ENCODE data around the gene DNAH3. TPM values are rescaled to one million over a fixed set of nuclear protein-coding genes. Genes with fewer than 3 reads are reported as not detected.

The DNAH3 gene
- total and polyA plus RNA-seq, 2 of the 8 experiments (the other 6 are each of a cell fraction or from before 2014, with no cell fraction given), result 0.57 to 0.71 TPM

- no peak for DNase-seq (ENCODE audit: low read depth in 1 of 2, low spot score in 2 of 2)
- H2AK5ac ChIP-seq (ENCODE audit: low read depth, low read length), result no peak overlapping the region
- no peak overlapping the region for H2BK12ac ChIP-seq (ENCODE audit: low read depth, low read length)
- H3K9me3 ChIP-seq (ENCODE audit: insufficient read depth in 2 of 2, low read depth in 1 of 2, low read length in 1 of 2), result no peaks in the 10 kb centered on the region
- H3K4ac ChIP-seq (replicated peaks; ENCODE audit: insufficient read length, low read depth, low read length), result no peak overlapping the region
- H4K8ac ChIP-seq (ENCODE audit: extremely low read depth, insufficient read depth, low read length), result no peak overlapping the region
- no peak overlapping the region for H2AFZ ChIP-seq (ENCODE audit: low read length)
- H3K27ac ChIP-seq (ENCODE audit: low read depth, low read length), result no peak overlapping the region
- no peak overlapping the region; a peak in 1 of 7 replicates for H3K9ac ChIP-seq (replicated peaks in 1 of 4; ENCODE audit: extremely low read depth in 1 of 4, low read depth in 3 of 4, low read length in 3 of 4)
- H3K23ac ChIP-seq (ENCODE audit: insufficient read length), result no peak overlapping the region
- H3K4me2 ChIP-seq (ENCODE audit: insufficient read depth in 1 of 2, low read depth in 2 of 2, low read length in 2 of 2), result no peak overlapping the region
- H3K4me3 ChIP-seq (ENCODE audit: extremely low read depth in 1 of 4, insufficient read depth in 2 of 4, low read depth in 3 of 4, low read length in 4 of 4), result no peak overlapping the region
- H2BK5ac ChIP-seq (ENCODE audit: low read depth, low read length), result no peak overlapping the region
- no peaks in the 10 kb centered on the region for H3K36me3 ChIP-seq (ENCODE audit: control insufficient read depth in 2 of 4, insufficient read depth in 4 of 4, low read length in 3 of 4)
- ChIA-PET CTCF (ENCODE audit: partially characterized antibody) (interaction anchor here (0.8 to 1.1 kb wide), 3 partner anchors 14 to 45 kb away, joined by 3 to 4 read pairs (median 3); no protein-coding TSS in a partner anchor), POLR2A (ENCODE audit: partially characterized antibody) (no interaction called here)
- no peaks in the 10 kb centered on the region for H3K79me1 ChIP-seq (ENCODE audit: low read depth, low read length)
- H3K4me1 ChIP-seq (replicated peaks in 1 of 4; ENCODE audit: control insufficient read depth in 3 of 4, insufficient read depth in 4 of 4, low read length in 3 of 4), result no peaks in the 10 kb centered on the region
- no peak overlapping the region for H3K56ac ChIP-seq (replicated peaks; ENCODE audit: insufficient read length, low read depth, low read length)
- no peak overlapping the region for H3K14ac ChIP-seq (ENCODE audit: insufficient read length)
- 84% methylated on average over 6 of the region's 6 CpGs; no CpG with 5 or more reads in 1 of the 2 experiments for WGBS, 2 experiments (ENCODE audit: extremely low coverage in 1 of 2, insufficient coverage in 1 of 2, insufficient read length in 1 of 2, insufficient replicate concordance in 2 of 2, low coverage in 1 of 2, low lambda C conversion rate in 2 of 2, missing lambda C conversion rate in 1 of 2)
- no peak overlapping the region for H2BK120ac ChIP-seq (replicated peaks; ENCODE audit: low read depth, low read length)
- H4K91ac ChIP-seq (replicated peaks; ENCODE audit: insufficient read length, low read length), result no peak overlapping the region
- no peak overlapping the region for H2BK20ac ChIP-seq (ENCODE audit: low read length)
- H2BK15ac ChIP-seq (ENCODE audit: low read length), result no peak overlapping the region
- no peaks in the 10 kb centered on the region for H4K20me1 ChIP-seq (replicated peaks in 1 of 2; ENCODE audit: control insufficient read depth in 1 of 2, insufficient read depth in 2 of 2, low read length in 2 of 2)
- no peak overlapping the region for H4K5ac ChIP-seq (ENCODE audit: insufficient read length, low read depth, low read length)
- no peaks in the 10 kb centered on the region for H3K79me2 ChIP-seq (ENCODE audit: control insufficient read depth in 1 of 2, insufficient read depth in 2 of 2, low read length in 2 of 2)
- H3K18ac ChIP-seq (ENCODE audit: extremely low read depth, low read length), result no peak overlapping the region
- H3K27me3 ChIP-seq (replicated peaks in 1 of 4; ENCODE audit: control insufficient read depth in 3 of 4, extremely low read depth in 1 of 4, insufficient read depth in 3 of 4, low read length in 3 of 4), result no peaks in the 10 kb centered on the region
- H3K23me2 ChIP-seq (ENCODE audit: low read depth, low read length), result no peaks in the 10 kb centered on the region
- FAIRE-seq, result no peak
- TF ChIP-seq MAX (IDR thresholded peaks at IDR 0.05) (no peak), SAP30 (IDR thresholded peaks at IDR 0.05; ENCODE audit: insufficient read depth, insufficient replicate concordance, low read length) (no peak), KDM5A (IDR thresholded peaks at IDR 0.05; ENCODE audit: low read length) (no peak)
These were observed 166.6 kb downstream of the DNAH3 start for GRCh38 chr16:20984019-20984418.

Data from H1 (cell line).